ENCODE results near the gene PCDHGB7.

DNA sequence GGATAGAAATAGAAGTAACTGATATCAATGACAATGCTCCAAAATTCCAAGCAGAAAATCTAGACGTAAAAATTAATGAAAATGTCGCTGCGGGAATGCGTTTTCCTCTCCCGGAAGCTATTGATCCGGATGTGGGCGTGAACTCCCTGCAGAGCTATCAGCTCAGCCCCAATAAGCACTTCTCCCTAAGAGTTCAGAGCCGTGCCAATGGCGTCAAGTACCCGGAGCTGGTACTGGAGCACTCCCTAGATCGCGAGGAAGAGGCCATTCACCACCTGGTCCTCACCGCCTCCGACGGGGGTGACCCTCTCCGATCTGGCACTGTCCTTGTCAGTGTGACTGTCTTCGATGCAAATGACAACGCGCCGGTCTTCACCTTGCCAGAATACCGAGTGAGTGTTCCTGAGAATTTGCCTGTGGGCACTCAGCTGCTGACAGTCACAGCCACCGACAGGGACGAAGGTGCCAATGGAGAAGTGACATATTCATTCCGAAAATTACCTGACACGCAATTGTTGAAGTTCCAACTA is 3.9 kb upstream of the PCDHGB7 start:
- TF ChIP-seq POLR2A (IDR thresholded peaks at IDR 0.05; ENCODE audit: borderline replicate concordance, extremely low read depth, insufficient read depth, insufficient read length) (no peak), CEBPB (IDR thresholded peaks at IDR 0.05; ENCODE audit: low read depth) (no peak), SP1 (IDR thresholded peaks at IDR 0.05; ENCODE audit: low read depth) (no peak), CBX3 (IDR thresholded peaks at IDR 0.05; ENCODE audit: low read depth) (no peak), ZNF274 (IDR thresholded peaks at IDR 0.05; ENCODE audit: low read depth, low read length) (no peak)
- TF ChIP-seq, protein P1, sequence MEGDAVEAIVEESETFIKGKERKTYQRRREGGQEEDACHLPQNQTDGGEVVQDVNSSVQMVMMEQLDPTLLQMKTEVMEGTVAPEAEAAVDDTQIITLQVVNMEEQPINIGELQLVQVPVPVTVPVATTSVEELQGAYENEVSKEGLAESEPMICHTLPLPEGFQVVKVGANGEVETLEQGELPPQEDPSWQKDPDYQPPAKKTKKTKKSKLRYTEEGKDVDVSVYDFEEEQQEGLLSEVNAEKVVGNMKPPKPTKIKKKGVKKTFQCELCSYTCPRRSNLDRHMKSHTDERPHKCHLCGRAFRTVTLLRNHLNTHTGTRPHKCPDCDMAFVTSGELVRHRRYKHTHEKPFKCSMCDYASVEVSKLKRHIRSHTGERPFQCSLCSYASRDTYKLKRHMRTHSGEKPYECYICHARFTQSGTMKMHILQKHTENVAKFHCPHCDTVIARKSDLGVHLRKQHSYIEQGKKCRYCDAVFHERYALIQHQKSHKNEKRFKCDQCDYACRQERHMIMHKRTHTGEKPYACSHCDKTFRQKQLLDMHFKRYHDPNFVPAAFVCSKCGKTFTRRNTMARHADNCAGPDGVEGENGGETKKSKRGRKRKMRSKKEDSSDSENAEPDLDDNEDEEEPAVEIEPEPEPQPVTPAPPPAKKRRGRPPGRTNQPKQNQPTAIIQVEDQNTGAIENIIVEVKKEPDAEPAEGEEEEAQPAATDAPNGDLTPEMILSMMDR (IDR thresholded peaks at IDR 0.05 in 2 of 3, conservative IDR thresholded peaks at IDR 0.05 in 1 of 3; ENCODE audit: borderline replicate concordance in 1 of 3, insufficient read depth in 1 of 3, low read depth in 2 of 3, low read length in 2 of 3): no peak
